DMS153 (cell line): ENCODE results near the gene SVIL.

Experiments used
- DNase-seq: peaks from one replicate; lab custom pipeline; 2025; lab: John Stamatoyannopoulos, UW

Gene SVIL

DNA sequence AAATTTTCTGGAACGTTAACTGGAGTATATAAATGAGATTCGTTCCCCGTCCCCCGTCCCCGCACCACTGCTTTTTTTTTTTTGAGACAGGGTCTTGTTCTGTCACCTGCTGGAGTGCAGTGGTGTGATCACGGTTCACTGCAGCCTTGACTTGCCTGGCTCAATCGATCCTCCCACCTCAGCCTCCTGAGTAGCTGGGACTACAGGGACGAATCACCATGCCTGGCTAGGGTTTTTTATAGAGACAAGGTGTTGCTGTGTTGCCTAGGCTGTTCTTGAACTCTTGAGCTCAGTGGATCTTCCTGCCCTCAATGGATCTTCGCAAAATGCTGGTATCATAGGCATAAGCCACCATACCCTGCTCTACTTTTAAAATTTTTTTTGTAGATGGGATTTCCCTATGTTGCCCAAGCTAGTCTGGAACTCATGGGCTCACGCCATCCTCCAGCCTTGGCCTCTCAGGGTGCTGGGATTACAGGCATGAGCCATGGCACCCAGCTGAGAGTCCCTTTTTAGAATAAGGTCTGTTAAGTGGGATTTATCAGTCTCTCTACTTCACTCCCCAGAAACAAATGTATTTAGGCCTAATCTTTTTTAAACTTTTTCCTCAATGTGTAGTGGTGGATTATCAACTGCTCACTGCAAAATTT is 223.0 kb downstream of the SVIL start:
- DNase-seq: no peak

DNA sequence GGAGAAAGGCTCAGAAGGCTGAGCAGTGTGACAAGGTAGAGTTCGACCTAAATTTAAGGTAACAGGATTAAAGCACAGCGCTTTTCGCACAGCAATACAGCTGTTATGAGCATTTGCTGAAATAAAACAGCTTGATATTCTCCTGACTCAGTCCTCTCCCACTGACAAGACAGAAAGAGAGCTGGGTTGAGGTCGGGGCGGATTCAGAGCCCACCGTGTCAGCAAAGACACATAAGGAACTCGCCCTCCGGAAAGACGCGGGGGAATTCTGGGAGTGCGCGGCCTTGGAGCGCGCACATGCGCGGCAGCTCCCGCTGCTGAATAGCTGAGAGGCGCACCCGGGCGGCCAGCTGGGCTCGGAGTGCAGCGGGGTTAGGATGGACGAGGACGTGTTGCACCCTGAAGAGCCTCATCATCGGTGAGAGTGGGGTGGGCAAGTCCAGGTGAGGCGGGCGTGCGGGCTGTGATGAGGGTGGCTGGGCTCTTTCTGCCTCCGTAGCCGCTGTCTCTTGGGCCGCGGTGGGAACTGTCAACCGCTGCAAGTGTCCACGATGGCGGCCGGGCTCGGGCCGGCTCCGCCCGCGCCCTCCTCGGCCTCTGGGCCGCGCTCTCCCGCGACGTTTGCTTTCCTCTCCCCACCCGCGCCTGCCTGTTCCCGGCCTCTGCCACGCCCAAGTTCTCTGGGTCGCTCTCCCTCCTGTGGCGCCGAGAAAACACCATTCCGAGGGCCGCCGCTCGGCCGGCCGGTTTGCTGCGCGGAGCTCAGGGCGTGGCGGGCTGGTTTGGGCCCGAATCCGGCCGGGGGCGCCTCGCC is 225.3 kb downstream of the SVIL start:
- no peak for DNase-seq

DNA sequence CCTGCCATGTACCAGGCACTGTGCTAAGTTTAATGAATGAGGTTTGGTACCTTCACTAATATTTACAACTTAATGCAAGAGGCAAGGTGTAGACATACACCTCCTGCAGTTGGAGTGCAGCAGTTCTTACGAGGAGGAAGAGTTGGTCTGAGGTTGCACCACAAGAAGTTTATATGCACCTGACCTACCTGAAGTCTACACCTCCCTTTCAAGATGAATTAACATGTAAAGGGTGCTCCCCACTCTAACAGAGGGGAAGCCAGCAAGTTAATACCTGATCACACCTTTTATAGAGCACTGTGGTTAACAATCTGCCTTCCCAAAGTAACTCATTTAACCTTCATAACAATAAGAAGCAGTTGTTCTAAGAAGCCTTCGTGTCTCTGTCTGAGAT is 225.9 kb downstream of the SVIL start:
- no peak for DNase-seq
